NOMO-1 (cell line): ENCODE data around the gene NET1.
"Not testable (repeated sequence)": the region's sequence is repeated elsewhere in the genome, so short reads cannot be mapped to it uniquely, and the experiment has no call there.

Source experiments
- DNase-seq, 2 experiments: peaks; one replicate each; lab custom pipeline; 2025; ENCODE audit not compliant: unreplicated experiment in 2 of 2; lab: John Stamatoyannopoulos, UW

NET1 gene

GRCh38 chr10:5412277-5412941, at the start of gene NET1:
NET1 (plus strand) TSS chr10:5412557; CDS start chr10:5412693, 136 bp downstream.
- peak; percentile 48 to 65 for DNase-seq

GRCh38 chr10:5362873-5363272, 49.5 kb upstream of the NET1 start:
- no peak for DNase-seq

GRCh38 chr10:5364374-5364773, 48.0 kb upstream of the NET1 start:
- no peak for DNase-seq

- no peak for DNase-seq
These were observed 47.4 kb upstream of the NET1 start, which contains the start of gene UCN3 for GRCh38 chr10:5364890-5365338. UCN3 (plus strand) TSS chr10:5364966; CDS start chr10:5373721, 8,755 bp downstream.

- no peak for DNase-seq
These were observed 46.4 kb upstream of the NET1 start for GRCh38 chr10:5365928-5366327.

GRCh38 chr10:5369362-5370158, 42.8 kb upstream of the NET1 start:
- DNase-seq: no peak

GRCh38 chr10:5370493-5371352, 41.6 kb upstream of the NET1 start:
- DNase-seq: no peak

GRCh38 chr10:5373307-5373706, 39.0 kb upstream of the NET1 start:
- no peak for DNase-seq

- no peak for DNase-seq
These were observed 38.3 kb upstream of the NET1 start for GRCh38 chr10:5373891-5374611.

- DNase-seq: no peak
These were observed 35.9 kb upstream of the NET1 start for GRCh38 chr10:5376450-5376849.

- DNase-seq: not testable (repeated sequence)
These were observed 33.2 kb upstream of the NET1 start for GRCh38 chr10:5379202-5379601.

- DNase-seq: not testable (repeated sequence)
These were observed 32.0 kb upstream of the NET1 start for GRCh38 chr10:5380395-5380794.

GRCh38 chr10:5381187-5381586, 31.2 kb upstream of the NET1 start:
- DNase-seq: no peak

- DNase-seq: no peak
These were observed 27.1 kb upstream of the NET1 start for GRCh38 chr10:5385224-5385623.

GRCh38 chr10:5387169-5387568, 25.2 kb upstream of the NET1 start:
- no peak for DNase-seq

- DNase-seq: no peak
These were observed 21.7 kb upstream of the NET1 start for GRCh38 chr10:5390607-5391205.

GRCh38 chr10:5391790-5392189, 20.6 kb upstream of the NET1 start:
- no peak for DNase-seq

- DNase-seq: no peak
These were observed 18.8 kb upstream of the NET1 start for GRCh38 chr10:5393529-5393928.

GRCh38 chr10:5395168-5395567, 17.2 kb upstream of the NET1 start:
- no peak for DNase-seq
